Measurements from ENCODE around the gene MIDN. TPM values are rescaled to one million over a fixed set of nuclear protein-coding genes. Genes with fewer than 3 reads are reported as not detected.
A peak's percentile ranks its signal among the peaks of the same experiment; 100 is the strongest.

Gene MIDN
- total RNA-seq, 4 donors from 2014 or later, result 12.4 to 65.0 (median 40.4) TPM

DNA sequence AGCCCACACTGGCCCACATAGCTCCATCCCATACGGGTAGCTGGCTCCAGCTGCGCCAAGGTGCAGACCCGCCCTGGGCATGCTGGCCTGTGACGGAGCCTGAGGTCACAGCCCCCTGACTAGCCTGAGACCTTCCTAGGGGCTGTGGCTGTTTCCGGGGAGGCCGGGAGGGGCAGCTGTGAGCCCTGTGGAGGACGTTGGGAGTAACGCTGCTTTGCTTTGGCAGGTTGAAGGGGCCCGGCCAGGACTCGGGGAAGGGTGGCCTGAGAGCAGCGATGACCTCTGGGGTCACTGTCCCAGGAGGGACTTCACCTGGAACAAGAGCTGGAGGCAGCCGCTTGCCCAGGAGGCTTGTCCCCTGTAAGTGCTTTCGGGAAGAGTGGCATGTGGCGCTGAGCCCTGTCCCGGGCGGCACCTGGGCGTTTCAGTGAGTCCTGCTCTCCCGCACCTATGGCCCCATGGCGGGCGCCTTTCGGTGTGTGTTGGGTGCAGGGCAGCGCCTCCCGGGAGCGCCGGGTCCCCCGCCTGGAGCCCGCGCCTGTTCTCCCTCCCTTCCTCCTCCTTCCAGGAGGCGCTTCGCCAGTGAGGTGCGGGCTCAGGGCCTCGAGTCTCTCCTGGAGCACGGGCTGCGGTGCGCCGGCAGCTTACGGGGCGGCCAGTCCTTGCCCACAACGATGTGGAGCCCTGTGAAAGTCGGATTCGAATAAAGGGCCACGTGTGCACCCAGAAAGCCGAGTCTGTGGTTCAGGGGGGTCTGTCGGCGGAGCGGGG lies 25.9 kb downstream of the MIDN start:
- Histone ChIP-seq H3K9me3 (no peaks in the 10 kb centered on the region), H3K4me3 (peak overlapping the region in 3 of 4 donors; percentile 62 to 86 (median 79)), H3K36me3 (peaks cover 25 to 74% (median 26%) of the 10 kb centered on the region in 3 donors), H3K27me3 (no peaks in the 10 kb centered on the region), H3K4me1 (peaks cover 57 to 72% (median 62%) of the 10 kb centered on the region in 3 donors), H3K27ac (peak overlapping the region; percentile 94 to 99 (median 98))
- WGBS, 2 donors, result 65 to 74% methylated on average over 4 to 5 of the region's 46 CpGs
- no peak for DNase-seq
- TF ChIP-seq POLR2A (IDR thresholded peaks at IDR 0.05), result no peak
- TF ChIP-seq, protein P1, sequence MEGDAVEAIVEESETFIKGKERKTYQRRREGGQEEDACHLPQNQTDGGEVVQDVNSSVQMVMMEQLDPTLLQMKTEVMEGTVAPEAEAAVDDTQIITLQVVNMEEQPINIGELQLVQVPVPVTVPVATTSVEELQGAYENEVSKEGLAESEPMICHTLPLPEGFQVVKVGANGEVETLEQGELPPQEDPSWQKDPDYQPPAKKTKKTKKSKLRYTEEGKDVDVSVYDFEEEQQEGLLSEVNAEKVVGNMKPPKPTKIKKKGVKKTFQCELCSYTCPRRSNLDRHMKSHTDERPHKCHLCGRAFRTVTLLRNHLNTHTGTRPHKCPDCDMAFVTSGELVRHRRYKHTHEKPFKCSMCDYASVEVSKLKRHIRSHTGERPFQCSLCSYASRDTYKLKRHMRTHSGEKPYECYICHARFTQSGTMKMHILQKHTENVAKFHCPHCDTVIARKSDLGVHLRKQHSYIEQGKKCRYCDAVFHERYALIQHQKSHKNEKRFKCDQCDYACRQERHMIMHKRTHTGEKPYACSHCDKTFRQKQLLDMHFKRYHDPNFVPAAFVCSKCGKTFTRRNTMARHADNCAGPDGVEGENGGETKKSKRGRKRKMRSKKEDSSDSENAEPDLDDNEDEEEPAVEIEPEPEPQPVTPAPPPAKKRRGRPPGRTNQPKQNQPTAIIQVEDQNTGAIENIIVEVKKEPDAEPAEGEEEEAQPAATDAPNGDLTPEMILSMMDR (IDR thresholded peaks at IDR 0.05), result no peak
- intact Hi-C loops (cut with DNase I), result loop anchor here (10.0 kb wide), 1 partner anchor 131 kb away; the partner anchor contains the start of genes DAZAP1 and GAMT

GRCh38 chr19:1274852-1275259 lies 26.5 kb downstream of the MIDN start:
- H3K27ac ChIP-seq, result peak overlapping the region; percentile 94 to 99 (median 98)
- intact Hi-C loops (cut with DNase I), result loop anchor here (10.0 kb wide), 1 partner anchor 130 kb away; the partner anchor contains the start of genes DAZAP1 and GAMT
- WGBS, 2 donors, result no CpG with 5 or more reads among the region's 44 CpGs
- no peak for DNase-seq
- H3K9me3 ChIP-seq, result no peaks in the 10 kb centered on the region
- peaks cover 26 to 80% (median 28%) of the 10 kb centered on the region in 3 donors for H3K36me3 ChIP-seq
- peaks cover 57 to 74% (median 62%) of the 10 kb centered on the region in 3 donors for H3K4me1 ChIP-seq
- TF ChIP-seq, protein P1 (IDR thresholded peaks at IDR 0.05), result no peak
- TF ChIP-seq POLR2A (IDR thresholded peaks at IDR 0.05), result no peak
- peak overlapping the region; percentile 49 to 86 (median 70) for H3K4me3 ChIP-seq
- no peaks in the 10 kb centered on the region for H3K27me3 ChIP-seq

DNA sequence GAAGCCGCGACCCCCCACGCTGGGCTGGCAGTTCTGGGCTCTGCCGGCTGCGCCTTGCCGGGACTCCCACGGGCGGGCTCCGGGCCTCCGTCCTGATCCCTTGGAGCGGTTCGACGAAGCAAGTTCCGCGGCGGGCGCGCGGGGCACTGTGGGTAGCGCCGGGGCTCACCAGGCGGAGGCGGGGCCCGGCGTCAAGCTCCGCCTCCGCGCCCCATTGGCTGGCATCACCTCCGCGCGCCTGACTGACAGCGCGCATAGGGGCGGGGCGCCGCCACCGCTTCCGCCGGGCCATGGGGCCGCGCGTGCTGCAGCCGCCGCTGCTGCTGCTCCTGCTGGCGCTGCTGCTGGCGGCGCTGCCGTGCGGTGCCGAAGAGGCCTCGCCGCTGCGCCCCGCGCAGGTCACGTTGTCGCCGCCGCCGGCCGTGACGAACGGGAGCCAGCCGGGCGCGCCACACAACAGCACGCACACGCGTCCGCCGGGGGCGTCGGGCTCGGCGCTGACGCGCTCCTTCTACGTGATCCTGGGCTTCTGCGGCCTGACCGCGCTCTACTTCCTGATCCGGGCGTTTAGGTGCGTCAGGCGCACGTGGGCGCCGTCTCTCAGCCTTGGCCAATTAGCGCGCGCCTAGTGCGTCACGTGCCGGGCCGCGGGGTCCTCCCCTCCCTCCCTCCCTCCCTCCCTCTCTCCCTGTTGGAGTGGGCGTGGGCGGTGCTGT lies 27.0 kb downstream of the MIDN start, which contains the start of gene FAM174C:
Gene FAM174C, plus strand, starts transcription at position 271 of the 716 bp plus-strand sequence. Its CDS starts 20 bp downstream, at position 291.
- Histone ChIP-seq H3K27me3 (no peaks in the 10 kb centered on the region), H3K9me3 (no peaks in the 10 kb centered on the region), H3K36me3 (peaks cover 26 to 77% (median 28%) of the 10 kb centered on the region in 3 donors), H3K4me3 (peak within 1 kb of the TSS; percentile 49 to 86 (median 70)), H3K4me1 (peaks cover 51 to 72% (median 57%) of the 10 kb centered on the region in 3 donors), H3K27ac (peak within 1 kb of the TSS; percentile 94 to 99 (median 98))
- intact Hi-C loops (cut with DNase I), result loop anchor here (10.0 kb wide), 1 partner anchor 129 kb away; the partner anchor contains the start of genes DAZAP1 and GAMT
- peak; percentile 90 for DNase-seq
- TF ChIP-seq, protein P1 (IDR thresholded peaks at IDR 0.05), result peak in 3 of 6 experiments; percentile 8 to 21 (median 13)
- peak in 3 of 4 donors; percentile 54 to 83 (median 77) for TF ChIP-seq POLR2A (IDR thresholded peaks at IDR 0.05)
- WGBS, 2 donors, result 0% methylated on average over 14 of the region's 98 CpGs; no CpG with 5 or more reads in 1 of the 2 donors

DNA sequence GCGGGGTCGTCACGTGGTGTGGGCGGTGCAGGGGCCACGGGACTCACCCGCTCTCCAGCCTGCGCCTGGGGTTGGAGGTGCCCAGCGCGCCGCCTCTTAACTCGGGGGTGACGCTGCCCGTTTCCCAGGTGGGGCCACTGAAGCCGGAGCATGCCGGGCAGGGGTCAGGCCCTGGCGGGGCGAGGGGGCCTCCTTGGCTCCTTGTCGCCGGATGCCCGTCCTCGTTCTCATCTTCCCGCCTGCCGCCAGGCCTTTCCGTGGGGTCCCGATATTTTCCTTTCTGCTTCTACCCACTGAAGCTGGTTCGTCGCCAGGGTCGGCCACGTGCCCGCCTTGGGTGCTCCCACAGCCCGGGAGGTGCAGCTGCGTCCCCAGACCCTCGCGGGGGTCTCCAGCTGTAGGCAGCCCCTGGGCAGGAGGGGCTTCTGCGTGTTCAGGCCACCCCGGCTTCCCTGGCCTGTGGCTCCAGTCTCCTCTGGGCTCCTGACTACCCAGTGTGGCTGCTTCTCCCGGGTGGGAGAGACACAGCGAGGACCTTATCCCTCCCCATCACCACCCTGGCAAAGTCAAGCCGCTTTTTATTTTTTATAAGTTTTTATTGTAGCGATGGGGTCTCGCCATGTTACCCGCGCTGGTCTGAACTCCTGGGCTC lies 27.7 kb downstream of the MIDN start:
- Histone ChIP-seq H3K27me3 (no peaks in the 10 kb centered on the region), H3K9me3 (no peaks in the 10 kb centered on the region), H3K27ac (peak overlapping the region; percentile 94 to 99 (median 98)), H3K4me3 (peak overlapping the region; percentile 49 to 86 (median 70)), H3K36me3 (peaks cover 26 to 70% (median 28%) of the 10 kb centered on the region in 3 donors), H3K4me1 (peaks cover 45 to 66% (median 51%) of the 10 kb centered on the region in 3 donors)
- WGBS, 2 donors, result 10 to 31% methylated on average over 7 to 27 of the region's 43 CpGs
- no peak for TF ChIP-seq POLR2A (IDR thresholded peaks at IDR 0.05)
- TF ChIP-seq, protein P1 (IDR thresholded peaks at IDR 0.05), result peak in 1 of 6 experiments; percentile 7
- intact Hi-C loops (cut with DNase I), result loop anchor here (10.0 kb wide), 1 partner anchor 129 kb away; the partner anchor contains the start of genes DAZAP1 and GAMT
- no peak for DNase-seq
